Neuron (in vitro differentiated cells): ENCODE data around the gene FGF12.
"Not testable (repeated sequence)": the region's sequence is repeated elsewhere in the genome, so short reads cannot be mapped to it uniquely, and the experiment has no call there.

Experiments
- H2AFZ ChIP-seq: one replicate; pipeline ENCODE4 v1.6.1; 2013; ENCODE audit warnings: low read depth, mild to moderate bottlenecking, inconsistent platforms, low read length, moderate library complexity
- H3K27me3 ChIP-seq: one replicate; pipeline ENCODE4 v1.6.1; 2013; ENCODE audit warnings: low read length; ENCODE audit not compliant: insufficient read depth
- H3K36me3 ChIP-seq: one replicate; pipeline ENCODE4 v1.6.1; 2013; ENCODE audit warnings: low read length; ENCODE audit not compliant: insufficient read depth
- H3K4me1 ChIP-seq: one replicate; pipeline ENCODE4 v1.6.1; 2013; ENCODE audit warnings: low read length; ENCODE audit not compliant: insufficient read depth
- H3K4me3 ChIP-seq: 2 replicates; pipeline ENCODE4 v1.5.1; 2013; ENCODE audit warnings: mild to moderate bottlenecking, low read length, moderate library complexity
- H3K9me3 ChIP-seq: one replicate; pipeline ENCODE4 v1.6.1; 2013; ENCODE audit warnings: low read length

The FGF12 gene

DNA sequence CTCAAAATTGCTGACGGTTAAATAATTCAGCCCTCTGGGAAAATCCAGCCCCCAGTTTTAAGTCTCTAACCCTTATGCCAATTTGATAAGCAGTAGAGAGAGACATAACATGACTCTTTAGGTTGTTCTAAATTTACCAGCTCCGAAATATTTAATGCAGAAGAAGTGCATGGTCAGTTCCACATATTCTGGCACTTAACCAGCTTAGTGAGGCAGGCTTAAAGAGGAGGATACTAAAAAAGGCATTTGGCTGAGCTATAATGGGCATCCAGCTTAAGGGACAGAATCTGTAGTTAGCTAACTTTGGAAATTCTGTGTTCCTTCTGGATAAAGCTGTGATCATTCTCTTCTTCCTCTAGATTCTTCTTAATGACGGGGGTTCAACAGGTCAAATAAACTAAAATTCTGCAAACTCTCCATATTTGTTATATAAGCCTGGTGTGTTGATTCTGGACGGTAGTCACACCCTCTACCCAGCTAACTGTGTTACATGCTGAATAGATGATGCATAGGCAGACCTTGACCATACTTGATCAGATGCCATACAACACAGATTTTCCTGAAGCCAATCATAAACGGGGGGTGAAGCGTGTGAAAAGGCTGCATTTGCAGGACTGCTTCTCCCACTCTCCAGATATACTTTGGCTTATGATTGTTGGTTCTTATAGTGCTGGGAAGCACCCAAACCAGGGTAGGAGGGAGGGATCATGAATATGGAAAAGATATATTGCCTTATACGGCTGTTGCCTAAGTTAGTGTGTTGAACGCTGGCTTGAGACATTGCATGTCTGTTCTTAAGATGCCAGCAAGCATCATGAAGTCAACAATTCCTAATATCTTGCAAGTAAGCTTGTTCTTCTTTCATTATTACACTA lies 118.4 kb downstream of the FGF12 start:
- no peak overlapping the region for H2AFZ ChIP-seq
- no peaks in the 10 kb centered on the region for H3K27me3 ChIP-seq
- H3K4me3 ChIP-seq = no peak overlapping the region
- H3K36me3 ChIP-seq = no peaks in the 10 kb centered on the region
- no peaks in the 10 kb centered on the region for H3K9me3 ChIP-seq
- H3K4me1 ChIP-seq = no peaks in the 10 kb centered on the region

DNA sequence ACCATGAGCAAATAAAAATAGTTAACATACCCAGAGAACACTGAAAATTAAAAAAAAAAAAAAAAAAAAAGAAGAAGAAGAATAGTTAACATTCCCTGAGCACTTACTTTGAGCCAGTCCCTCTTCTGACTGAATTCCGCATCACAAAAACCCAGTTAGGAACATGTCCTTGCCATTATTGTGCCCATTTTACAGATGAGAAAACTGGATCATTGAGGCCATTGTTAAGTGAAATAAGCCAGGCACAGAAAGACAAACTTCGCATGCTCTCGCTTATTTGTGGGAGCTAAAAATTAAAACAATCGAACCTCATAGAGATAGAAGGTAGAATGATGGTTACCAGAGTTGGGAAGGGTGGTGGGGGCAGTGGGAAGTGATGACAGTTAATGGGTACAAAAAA lies 119.5 kb downstream of the FGF12 start:
- Histone ChIP-seq H3K36me3 (no peaks in the 10 kb centered on the region), H3K9me3 (no peaks in the 10 kb centered on the region), H2AFZ (no peak overlapping the region), H3K27me3 (no peaks in the 10 kb centered on the region), H3K4me1 (no peaks in the 10 kb centered on the region), H3K4me3 (no peak overlapping the region)

DNA sequence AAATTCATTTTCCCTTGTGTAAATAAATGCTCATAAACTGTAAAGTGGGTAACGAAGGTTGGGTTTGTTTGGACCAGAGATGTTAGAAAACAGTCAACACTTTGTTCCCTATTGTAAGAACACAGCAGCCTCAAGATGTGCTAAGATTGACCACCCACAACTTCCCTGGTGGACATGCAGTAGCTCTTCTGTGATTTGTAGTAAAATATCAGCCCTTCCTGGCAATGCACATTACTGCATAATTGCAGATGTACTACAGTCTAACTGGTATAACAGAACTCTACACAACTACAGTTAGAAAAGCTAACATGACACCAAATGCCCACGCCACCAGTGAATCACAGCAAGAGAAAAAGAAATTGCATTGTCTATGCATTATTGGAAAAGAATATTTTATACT lies 129.4 kb downstream of the FGF12 start:
- Histone ChIP-seq H3K36me3 (no peaks in the 10 kb centered on the region), H3K4me3 (no peak overlapping the region), H3K4me1 (no peaks in the 10 kb centered on the region), H2AFZ (no peak overlapping the region), H3K27me3 (no peaks in the 10 kb centered on the region), H3K9me3 (no peaks in the 10 kb centered on the region)

DNA sequence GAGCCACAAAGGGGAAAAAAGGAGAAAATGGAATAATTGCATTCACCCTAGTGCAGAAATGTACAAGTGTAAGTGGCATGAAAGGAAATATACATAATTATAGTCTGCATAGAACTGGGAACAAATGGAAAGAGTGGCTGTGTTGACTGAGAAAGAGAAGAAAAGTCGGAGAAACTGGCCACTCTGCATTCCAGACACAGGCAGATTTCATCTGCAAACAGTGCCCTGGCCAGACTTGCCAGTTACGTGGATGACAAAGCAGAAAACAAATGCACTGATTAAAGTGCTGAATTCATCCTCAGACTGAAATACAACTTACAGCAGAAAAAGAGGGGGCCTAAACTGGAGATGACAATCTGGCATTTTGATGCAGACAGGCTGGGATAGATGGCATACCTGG lies 129.8 kb downstream of the FGF12 start:
- no peaks in the 10 kb centered on the region for H3K27me3 ChIP-seq
- no peak overlapping the region for H2AFZ ChIP-seq
- no peaks in the 10 kb centered on the region for H3K9me3 ChIP-seq
- H3K36me3 ChIP-seq = no peaks in the 10 kb centered on the region
- H3K4me3 ChIP-seq = no peak overlapping the region
- no peaks in the 10 kb centered on the region for H3K4me1 ChIP-seq

DNA sequence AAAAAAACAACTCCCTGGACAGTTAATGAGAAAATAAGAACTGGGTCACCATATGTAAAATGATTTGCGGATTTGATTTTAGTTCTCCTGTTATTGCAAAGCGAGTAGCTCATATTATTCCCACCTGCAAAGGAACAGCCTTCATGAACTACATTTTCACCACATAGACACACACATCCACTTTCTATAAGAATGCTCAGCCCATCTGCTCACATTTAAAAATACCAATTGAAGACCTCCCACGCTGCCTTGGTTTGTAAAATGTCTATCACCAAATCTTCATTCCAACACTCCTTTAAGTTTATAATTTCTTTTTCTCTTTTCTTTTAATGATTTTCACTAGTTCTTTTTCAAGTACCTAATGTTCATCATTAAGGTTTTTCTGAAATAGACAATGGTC lies 148.6 kb downstream of the FGF12 start:
- Histone ChIP-seq H3K4me3 (no peak overlapping the region), H3K9me3 (no peaks in the 10 kb centered on the region), H2AFZ (no peak overlapping the region), H3K27me3 (no peaks in the 10 kb centered on the region), H3K4me1 (no peaks in the 10 kb centered on the region), H3K36me3 (no peaks in the 10 kb centered on the region)

DNA sequence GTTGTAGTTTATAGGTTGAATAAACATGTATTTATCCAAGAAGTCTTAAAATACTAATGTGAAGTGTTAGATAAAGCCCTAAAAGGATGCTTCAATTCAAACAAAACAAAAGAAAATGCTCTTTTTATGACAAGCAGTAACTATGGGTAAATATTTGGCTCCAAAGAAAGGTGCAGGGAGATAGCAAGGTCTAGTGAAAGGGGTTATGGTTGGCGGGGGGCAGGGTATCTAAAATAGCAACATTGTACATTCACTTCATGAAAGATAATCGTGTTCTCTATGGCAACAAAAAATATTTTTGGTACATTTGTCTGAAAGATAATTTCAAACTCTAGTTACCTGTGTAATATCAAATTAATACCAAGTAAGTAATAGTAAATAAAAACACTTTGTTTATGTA lies 149.5 kb downstream of the FGF12 start:
- Histone ChIP-seq H3K9me3 (no peaks in the 10 kb centered on the region), H3K36me3 (no peaks in the 10 kb centered on the region)

DNA sequence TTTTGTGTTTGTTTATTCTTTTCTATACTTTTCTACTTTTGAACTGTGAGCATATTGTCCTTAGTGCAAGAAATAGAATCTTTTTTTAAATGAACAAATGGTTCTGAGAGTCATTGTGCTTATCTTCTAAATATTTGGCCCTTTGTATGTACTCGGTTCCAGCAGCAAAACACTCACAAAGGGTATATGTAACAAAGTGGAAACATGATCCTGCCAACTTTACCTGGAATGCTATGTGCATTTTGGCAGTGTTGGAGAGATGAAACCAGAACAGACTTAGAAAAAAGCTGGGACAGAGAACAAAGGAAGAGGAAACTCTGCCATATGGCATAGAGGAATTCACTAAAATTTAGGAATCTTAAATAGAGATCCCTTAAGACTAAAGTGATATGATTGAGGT lies 150.1 kb downstream of the FGF12 start:
- no peaks in the 10 kb centered on the region for H3K9me3 ChIP-seq
- H3K4me3 ChIP-seq = no peak overlapping the region
- H3K27me3 ChIP-seq = no peaks in the 10 kb centered on the region
- no peaks in the 10 kb centered on the region for H3K4me1 ChIP-seq
- H3K36me3 ChIP-seq = no peaks in the 10 kb centered on the region
- no peak overlapping the region for H2AFZ ChIP-seq

More for the DNA sequence above, 149.5 kb downstream of the FGF12 start:
- Histone ChIP-seq H3K4me1 (no peaks in the 10 kb centered on the region), H3K4me3 (no peak overlapping the region), H2AFZ (no peak overlapping the region), H3K27me3 (no peaks in the 10 kb centered on the region)

DNA sequence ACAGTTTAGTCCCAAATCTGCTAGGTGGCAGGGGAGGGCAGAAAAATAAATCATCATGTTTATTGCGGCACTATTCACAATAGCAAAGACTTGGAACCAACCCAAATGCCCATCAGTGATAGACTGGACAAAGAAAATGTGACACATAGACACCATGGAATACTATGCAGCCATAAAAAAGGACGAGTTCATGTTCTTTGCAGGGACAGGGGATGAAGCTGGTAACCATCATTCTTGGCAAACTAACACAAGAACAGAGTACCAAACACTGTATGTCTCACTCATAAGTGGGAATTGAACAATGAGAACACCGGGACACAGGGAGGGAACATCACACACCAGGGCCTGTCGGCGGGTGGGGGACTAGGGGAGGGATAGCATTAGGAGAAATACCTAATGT lies 150.6 kb downstream of the FGF12 start:
- H3K27me3 ChIP-seq, H3K9me3 ChIP-seq, H3K4me3 ChIP-seq, H3K36me3 ChIP-seq, H2AFZ ChIP-seq, H3K4me1 ChIP-seq: not testable (repeated sequence)

DNA sequence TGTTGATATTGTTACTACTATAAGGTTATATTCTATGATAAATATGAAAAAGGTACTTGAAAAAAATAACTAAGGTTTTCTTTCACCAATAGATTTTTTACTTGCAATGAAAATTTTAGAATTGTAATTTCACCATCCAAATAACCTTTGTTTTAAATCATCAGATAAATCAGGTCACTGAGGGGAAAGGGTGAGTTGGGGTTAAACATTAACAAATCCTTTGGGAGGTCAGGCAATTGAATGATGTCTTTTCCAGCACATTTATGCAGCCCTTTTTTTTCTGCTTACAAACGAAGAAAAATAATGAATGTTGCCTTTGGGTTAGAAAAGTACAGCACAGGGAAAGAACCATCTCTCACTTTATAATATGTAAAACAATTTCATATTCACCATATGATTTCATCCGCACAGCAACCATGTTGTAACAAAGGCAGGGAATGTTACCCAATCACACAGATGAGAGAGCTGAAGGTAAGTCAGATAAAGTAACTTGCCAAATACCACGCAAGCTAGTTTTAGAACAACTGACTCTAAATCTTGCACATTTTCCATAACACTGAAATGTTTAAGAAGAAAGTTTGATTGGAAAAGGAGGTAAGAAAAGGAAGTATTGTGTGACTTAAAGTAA lies 151.3 kb downstream of the FGF12 start:
- Histone ChIP-seq H3K27me3 (no peaks in the 10 kb centered on the region), H2AFZ (no peak overlapping the region), H3K4me3 (no peak overlapping the region), H3K9me3 (no peaks in the 10 kb centered on the region), H3K4me1 (no peaks in the 10 kb centered on the region), H3K36me3 (no peaks in the 10 kb centered on the region)

DNA sequence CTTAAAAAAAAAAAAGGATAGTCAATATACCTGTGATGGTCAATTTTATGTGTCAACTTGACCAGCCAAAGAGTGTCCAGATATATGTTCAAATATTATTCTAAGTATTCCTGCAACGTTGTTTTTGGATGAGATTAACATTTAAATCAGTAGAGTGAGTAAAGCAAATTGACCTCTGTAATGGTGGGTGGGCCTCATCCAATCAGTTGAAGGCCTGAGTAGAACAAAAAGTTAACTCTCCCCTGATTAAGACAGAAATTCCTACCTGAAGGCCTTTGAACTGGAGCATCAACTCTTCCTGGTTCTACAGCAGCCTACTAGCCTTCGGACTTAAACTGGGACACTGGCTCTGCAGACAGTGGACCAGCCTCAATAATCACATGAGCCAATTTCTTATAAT lies 154.1 kb downstream of the FGF12 start:
- Histone ChIP-seq H3K9me3 (no peaks in the 10 kb centered on the region), H3K36me3 (no peaks in the 10 kb centered on the region), H3K4me3 (no peak overlapping the region), H3K27me3 (no peaks in the 10 kb centered on the region), H3K4me1 (no peaks in the 10 kb centered on the region), H2AFZ (no peak overlapping the region)

DNA sequence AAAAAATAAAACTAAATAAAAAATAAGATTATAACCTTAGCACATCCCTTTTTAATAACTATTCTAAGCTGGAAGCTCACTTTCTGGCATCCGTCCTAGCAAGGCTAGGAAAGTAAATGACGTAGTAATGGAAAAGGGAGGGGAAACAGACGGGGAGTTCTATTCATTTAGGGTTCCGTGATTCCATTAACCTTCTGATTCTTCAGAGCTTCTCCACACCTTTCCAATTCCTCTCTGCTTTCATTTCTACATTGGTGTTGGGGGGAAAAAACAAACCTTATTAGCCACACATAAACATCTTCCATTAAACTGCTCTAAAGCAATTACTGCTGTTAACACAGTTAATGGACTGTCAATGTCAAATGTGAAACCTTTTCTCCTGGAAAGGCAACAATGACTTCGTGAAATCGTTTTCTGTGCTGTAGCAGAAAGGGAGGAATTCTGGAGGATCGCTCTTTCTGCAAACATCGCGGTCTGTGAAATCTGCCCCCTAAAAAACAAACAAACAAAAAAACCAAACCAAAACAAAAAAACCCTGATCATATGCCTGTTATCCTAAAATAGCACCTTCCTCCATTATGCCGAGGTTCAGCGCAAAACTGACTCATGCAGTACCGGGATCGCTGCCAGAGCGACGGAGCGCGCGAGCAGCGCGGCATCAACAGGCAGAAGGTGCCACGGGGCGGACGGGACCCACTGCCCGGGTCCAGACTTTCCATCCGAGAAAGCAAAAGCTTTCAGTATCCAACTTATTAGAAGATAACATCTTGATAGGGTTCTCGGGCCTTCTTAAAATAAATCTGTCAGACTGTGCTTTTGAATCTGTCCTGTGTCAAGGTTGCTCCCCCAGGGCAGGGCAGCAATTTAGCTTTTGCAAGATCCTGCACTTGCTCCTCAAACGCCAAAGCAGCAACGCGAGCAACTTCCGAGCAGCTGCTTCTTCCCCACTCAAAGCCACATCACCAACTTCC lies 156.2 kb downstream of the FGF12 start:
- no peaks in the 10 kb centered on the region for H3K9me3 ChIP-seq
- no peaks in the 10 kb centered on the region for H3K4me1 ChIP-seq
- H3K27me3 ChIP-seq = no peaks in the 10 kb centered on the region
- no peaks in the 10 kb centered on the region for H3K36me3 ChIP-seq
- no peak overlapping the region for H3K4me3 ChIP-seq
- no peak overlapping the region for H2AFZ ChIP-seq

DNA sequence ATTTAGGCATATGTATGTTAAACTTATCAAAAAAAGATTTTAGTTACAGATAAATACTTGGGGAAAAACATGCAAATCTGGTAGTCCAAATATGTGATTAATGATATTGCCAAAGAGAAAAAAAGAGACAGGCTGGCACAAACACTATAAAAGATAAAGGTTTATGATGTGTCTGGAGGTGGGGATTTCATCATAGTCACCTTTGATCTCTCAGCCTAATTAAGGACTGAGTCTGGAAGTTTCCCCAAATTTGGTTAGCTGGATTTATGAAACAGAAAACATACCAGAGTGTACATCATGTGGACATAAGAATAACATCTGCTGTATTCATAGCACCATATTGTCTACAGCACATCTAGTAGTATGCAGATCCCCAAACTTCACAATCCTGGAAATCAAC lies 157.0 kb downstream of the FGF12 start:
- no peak overlapping the region for H3K4me3 ChIP-seq
- no peaks in the 10 kb centered on the region for H3K27me3 ChIP-seq
- H3K4me1 ChIP-seq = no peaks in the 10 kb centered on the region
- no peaks in the 10 kb centered on the region for H3K36me3 ChIP-seq
- no peaks in the 10 kb centered on the region for H3K9me3 ChIP-seq
- H2AFZ ChIP-seq = no peak overlapping the region

DNA sequence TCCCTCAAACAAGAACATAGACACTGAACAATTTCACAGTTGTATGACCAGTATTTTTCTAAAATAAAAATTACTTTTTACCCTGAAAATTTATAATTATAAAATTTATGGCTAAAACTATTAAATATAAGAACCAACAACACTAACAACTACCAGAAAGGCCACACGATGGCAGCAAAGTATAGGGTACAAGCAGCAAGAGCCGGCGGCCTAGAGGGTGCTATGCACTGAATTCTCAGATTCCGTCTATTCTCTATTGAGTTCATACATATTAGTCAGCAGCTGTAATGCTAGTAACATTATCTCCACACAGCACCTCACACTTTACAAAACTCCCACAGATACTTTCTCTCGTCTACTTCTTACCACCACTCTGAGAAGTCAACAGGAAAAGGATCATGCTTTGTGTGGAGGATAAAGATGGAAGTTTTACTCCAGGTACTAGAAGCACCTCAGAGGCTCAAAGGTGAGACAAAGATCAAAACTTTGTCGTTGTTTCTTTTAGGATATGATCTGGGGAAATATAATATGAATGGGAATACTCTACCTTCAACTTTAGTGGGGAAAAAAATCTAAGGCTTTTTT lies 160.5 kb downstream of the FGF12 start:
- no peaks in the 10 kb centered on the region for H3K36me3 ChIP-seq
- H3K4me1 ChIP-seq = no peaks in the 10 kb centered on the region
- no peak overlapping the region for H2AFZ ChIP-seq
- H3K4me3 ChIP-seq = no peak overlapping the region
- H3K27me3 ChIP-seq = no peaks in the 10 kb centered on the region
- H3K9me3 ChIP-seq = no peaks in the 10 kb centered on the region
